Measurements from ENCODE around the gene ME2.

GRCh38 chr18:50830544-50830943, 48.4 kb upstream of the ME2 start:
- TF ChIP-seq EZH2 (IDR thresholded peaks at IDR 0.05; ENCODE audit: borderline replicate concordance, low read depth, low read length, severe bottlenecking) (no peak), CTCF (IDR thresholded peaks at IDR 0.05; ENCODE audit: extremely low read depth in 1 of 2, insufficient read depth in 1 of 2, low read depth in 1 of 2, low read length in 2 of 2) (no peak), POLR2AphosphoS5 (IDR thresholded peaks at IDR 0.05; ENCODE audit: insufficient read depth, low read depth, low read length) (no peak), POLR2A (IDR thresholded peaks at IDR 0.05; ENCODE audit: low read depth, low read length) (no peak), MAX (IDR thresholded peaks at IDR 0.05; ENCODE audit: insufficient read depth, insufficient read length) (no peak), MYC (IDR thresholded peaks at IDR 0.05; ENCODE audit: low read depth, low read length) (no peak)

Data from endothelial cell of umbilical vein (primary cell).